ENCODE measurements around the gene LMAN2.

- TF ChIP-seq EP300 (IDR thresholded peaks at IDR 0.05) (no peak), CTCF (IDR thresholded peaks at IDR 0.05) (no peak), POLR2A (IDR thresholded peaks at IDR 0.05) (no peak)
Measured at GRCh38 chr5:177357146-177357458, 5.6 kb upstream of the LMAN2 start.
